Activated CD8-positive, alpha-beta T cell treated with anti-CD3 and anti-CD28 coated beads, Interleukin-2, amount 10 ng/mL, durations not matched to agents 7 days and 5 days (primary cell): ENCODE results near the gene ENOX1. TPM values are rescaled to one million over a fixed set of nuclear protein-coding genes. Genes with fewer than 3 reads are reported as not detected.

Experiments
- ATAC-seq: fragments of 150-1000 bp; cut with Tn5 transposase; one replicate; pipeline ENCODE4 v1.10.0; 2021; ENCODE audit warnings: moderate library complexity
- CTCF ChIA-PET: fragments of 350-600 bp; sonication (Branson Sonifier 250); formaldehyde crosslinking; loops from one replicate; lab custom pipeline; 2021; ENCODE audit warnings: antibody characterized with exemption; lab: Charles Lee
- POLR2A ChIA-PET: fragments of 350-600 bp; sonication (Branson Sonifier 250); formaldehyde crosslinking; loops from one replicate; lab custom pipeline; 2021; ENCODE audit warnings: antibody characterized with exemption; lab: Charles Lee
- DNase-seq: peaks from one replicate; pipeline ENCODE4 v3.0.0-alpha.2; 2020
- H3K27ac Mint-ChIP-seq: one replicate; pipeline ENCODE4 v1.8.0; 2021; ENCODE audit warnings: mild to moderate bottlenecking, mixed read lengths
- H3K27me3 Mint-ChIP-seq: one replicate; pipeline ENCODE4 v1.8.0; 2021; ENCODE audit warnings: low read depth, mixed read lengths
- H3K36me3 Mint-ChIP-seq: one replicate; pipeline ENCODE4 v1.8.0; 2021; ENCODE audit warnings: low read depth, mixed read lengths
- H3K4me1 Mint-ChIP-seq: one replicate; pipeline ENCODE4 v1.8.0; 2021; ENCODE audit warnings: low read depth, mixed read lengths
- H3K4me3 Mint-ChIP-seq: one replicate; pipeline ENCODE4 v1.8.0; 2021; ENCODE audit warnings: mild to moderate bottlenecking, mixed read lengths
- H3K9me3 Mint-ChIP-seq: one replicate; pipeline ENCODE4 v1.8.0; 2022; ENCODE audit warnings: mixed read lengths; ENCODE audit not compliant: insufficient read depth
- total RNA-seq, 2 experiments: library from RNA; stranded (reverse); gene quantifications; one replicate each; pipeline ENCODE4 v1.2.3, GENCODE V29; 2021

ENOX1 gene
- total RNA-seq, 2 experiments from 2014 or later = 0.08 TPM; not detected in 1

GRCh38 chr13:43324129-43324528, 462.6 kb downstream of the ENOX1 start:
- no peak for DNase-seq
- no peak overlapping the region for H3K4me3 Mint-ChIP-seq
- H3K36me3 Mint-ChIP-seq = no peaks in the 10 kb centered on the region

DNA sequence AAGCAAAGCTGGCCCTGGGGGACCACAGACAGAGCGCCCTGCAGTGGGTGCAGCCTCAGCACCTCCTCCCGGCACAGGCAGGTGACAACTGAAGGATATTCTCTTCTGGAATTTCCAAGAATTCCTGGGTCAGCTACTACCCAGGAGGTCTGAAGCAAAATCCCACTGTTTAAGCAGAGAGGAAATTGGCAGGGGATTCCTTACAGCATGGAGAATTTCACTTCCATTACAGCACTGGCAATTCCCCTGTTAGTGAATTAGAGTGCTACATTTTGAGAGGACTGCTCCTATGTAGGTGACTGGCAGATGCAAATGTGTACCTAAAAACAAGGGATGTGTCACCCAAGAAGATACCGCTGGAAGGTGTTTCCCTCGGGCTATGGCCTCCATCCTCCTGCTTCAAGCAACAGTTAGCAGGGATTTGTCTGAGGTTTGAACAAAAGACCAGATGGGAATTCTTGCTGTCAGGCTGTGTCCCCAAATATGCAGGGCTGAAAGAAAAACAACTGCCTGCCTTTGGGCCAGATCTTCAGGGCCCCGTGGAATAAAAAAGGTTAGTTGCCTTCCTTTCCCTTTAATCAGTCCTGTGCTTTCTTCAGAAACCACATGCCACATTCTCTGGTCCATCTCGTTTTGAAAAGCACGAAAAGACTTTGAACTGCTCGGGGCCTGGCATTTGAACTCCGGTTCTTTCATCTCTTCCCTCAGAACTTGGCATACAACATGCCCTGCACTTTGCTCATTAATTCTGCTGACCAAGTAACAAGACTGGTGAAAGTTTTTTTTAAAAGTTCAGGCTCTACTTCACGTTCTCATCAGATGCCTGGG, 466.9 kb downstream of the ENOX1 start:
- DNase-seq (no peak), ATAC-seq (no peak)
- Mint-ChIP-seq H3K9me3 (no peaks in the 10 kb centered on the region), H3K4me1 (no peaks in the 10 kb centered on the region), H3K27me3 (peaks cover 14% of the 10 kb centered on the region), H3K27ac (no peak overlapping the region), H3K36me3 (no peaks in the 10 kb centered on the region), H3K4me3 (no peak overlapping the region)
- POLR2A ChIA-PET = no interaction called here
- CTCF ChIA-PET = no interaction called here

More at GRCh38 chr13:43324129-43324528, 462.6 kb downstream of the ENOX1 start:
- no peaks in the 10 kb centered on the region for H3K4me1 Mint-ChIP-seq
- H3K27ac Mint-ChIP-seq = no peak overlapping the region
- no peak for ATAC-seq
- H3K27me3 Mint-ChIP-seq = peaks cover 12% of the 10 kb centered on the region
- POLR2A ChIA-PET = no interaction called here
- CTCF ChIA-PET = no interaction called here
- no peaks in the 10 kb centered on the region for H3K9me3 Mint-ChIP-seq

DNA sequence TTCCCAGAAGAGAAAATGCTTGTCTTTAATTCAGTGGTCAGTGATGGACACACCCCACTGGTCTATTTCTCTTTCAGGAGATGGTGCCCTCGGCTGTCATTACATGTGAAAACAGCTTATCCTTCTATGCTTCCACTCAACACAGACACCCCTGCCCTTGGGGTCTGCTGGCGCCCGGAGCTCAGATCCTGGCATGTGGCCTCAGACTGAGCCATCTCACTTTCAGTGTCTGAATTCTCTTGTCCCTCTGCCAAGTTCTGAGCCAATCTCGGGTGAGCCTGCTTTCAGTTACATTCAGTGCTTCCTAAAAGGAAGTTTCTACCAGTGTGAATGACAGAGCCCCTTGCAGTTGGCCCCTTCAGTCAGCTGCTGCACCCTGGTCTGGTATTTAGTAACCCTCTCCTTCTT, 469.8 kb downstream of the ENOX1 start:
- H3K9me3 Mint-ChIP-seq = no peaks in the 10 kb centered on the region
- no peak overlapping the region for H3K27ac Mint-ChIP-seq
- H3K36me3 Mint-ChIP-seq = no peaks in the 10 kb centered on the region
- ChIA-PET POLR2A (no interaction called here), CTCF (no interaction called here)
- peaks cover 10% of the 10 kb centered on the region for H3K27me3 Mint-ChIP-seq
- H3K4me1 Mint-ChIP-seq = no peaks in the 10 kb centered on the region
- DNase-seq = no peak
- no peak for ATAC-seq
- H3K4me3 Mint-ChIP-seq = no peak overlapping the region

DNA sequence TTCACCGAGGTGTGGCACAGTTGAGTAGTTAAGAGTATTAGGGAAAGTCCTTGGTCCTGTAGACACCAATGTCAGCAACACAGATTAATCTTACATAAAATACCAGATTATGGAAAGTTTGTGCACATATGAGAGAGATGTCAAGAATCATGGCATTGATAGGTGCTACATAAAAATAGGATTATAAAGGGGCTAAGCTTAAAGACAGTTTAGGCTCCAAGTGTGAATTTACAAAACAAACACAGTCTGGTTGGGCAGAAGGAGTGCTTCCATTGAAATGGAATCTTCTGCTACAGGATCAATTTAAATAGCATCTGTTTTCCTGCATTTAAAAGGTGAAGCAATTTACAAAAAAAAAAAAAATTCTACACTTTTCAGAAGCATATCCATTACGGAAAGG, 470.5 kb downstream of the ENOX1 start:
- CTCF ChIA-PET = no interaction called here
- no peaks in the 10 kb centered on the region for H3K4me1 Mint-ChIP-seq
- H3K27ac Mint-ChIP-seq = no peak overlapping the region
- POLR2A ChIA-PET = no interaction called here
- no peak for DNase-seq
- no peaks in the 10 kb centered on the region for H3K9me3 Mint-ChIP-seq
- H3K4me3 Mint-ChIP-seq = no peak overlapping the region
- ATAC-seq = no peak
- peaks cover 15% of the 10 kb centered on the region for H3K27me3 Mint-ChIP-seq
- H3K36me3 Mint-ChIP-seq = no peaks in the 10 kb centered on the region

DNA sequence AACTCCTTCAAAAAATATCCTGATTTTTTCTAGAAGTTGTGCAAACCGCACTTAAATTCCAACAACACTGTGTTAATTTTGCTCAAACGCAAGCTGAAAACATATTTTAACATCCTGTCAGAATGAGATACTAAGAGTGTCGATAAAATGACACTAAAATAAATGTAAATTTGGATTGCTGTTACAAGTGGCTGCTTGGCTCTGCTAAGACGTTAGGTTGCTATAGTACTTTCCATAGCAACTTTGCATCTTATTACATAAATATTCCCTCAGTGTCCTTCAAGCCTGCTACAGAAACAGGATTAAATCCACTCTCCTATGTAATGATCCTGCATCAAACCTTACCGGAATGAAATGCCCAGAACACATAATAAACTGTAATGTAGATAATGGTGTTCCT, 471.2 kb downstream of the ENOX1 start:
- ChIA-PET CTCF (no interaction called here), POLR2A (no interaction called here)
- H3K4me3 Mint-ChIP-seq = no peak overlapping the region
- no peaks in the 10 kb centered on the region for H3K4me1 Mint-ChIP-seq
- DNase-seq = no peak
- no peaks in the 10 kb centered on the region for H3K36me3 Mint-ChIP-seq
- ATAC-seq = no peak
- H3K27ac Mint-ChIP-seq = no peak overlapping the region
- no peaks in the 10 kb centered on the region for H3K9me3 Mint-ChIP-seq
- peaks cover 12% of the 10 kb centered on the region for H3K27me3 Mint-ChIP-seq

DNA sequence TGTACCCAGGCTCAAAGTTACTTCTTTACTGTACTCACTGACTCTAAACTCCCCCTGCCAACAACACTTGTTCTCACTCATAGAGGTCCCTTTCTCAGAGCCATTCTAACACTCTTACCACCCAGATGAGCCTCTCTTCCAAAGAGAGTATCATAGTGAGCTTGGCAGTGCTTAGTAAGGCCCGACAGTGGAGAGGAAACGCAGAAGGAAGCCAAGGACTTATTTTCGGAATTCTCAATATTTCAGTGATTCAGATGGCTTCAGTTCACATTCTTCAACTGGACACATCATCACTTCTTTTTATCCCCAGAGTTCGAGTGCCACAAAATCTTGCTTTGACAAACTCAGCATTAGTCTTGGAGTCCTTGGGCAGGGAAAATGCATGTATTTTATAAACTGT, 477.5 kb downstream of the ENOX1 start:
- CTCF ChIA-PET = no interaction called here
- no peaks in the 10 kb centered on the region for H3K36me3 Mint-ChIP-seq
- H3K27me3 Mint-ChIP-seq = peaks cover 18% of the 10 kb centered on the region
- H3K27ac Mint-ChIP-seq = no peak overlapping the region
- H3K4me3 Mint-ChIP-seq = no peak overlapping the region
- H3K9me3 Mint-ChIP-seq = no peaks in the 10 kb centered on the region
- H3K4me1 Mint-ChIP-seq = no peaks in the 10 kb centered on the region
- ATAC-seq = no peak
- POLR2A ChIA-PET = no interaction called here
- DNase-seq = no peak

GRCh38 chr13:43307921-43308433, 478.8 kb downstream of the ENOX1 start:
- Mint-ChIP-seq H3K27ac (no peak overlapping the region), H3K9me3 (no peaks in the 10 kb centered on the region), H3K4me1 (no peaks in the 10 kb centered on the region), H3K4me3 (no peak overlapping the region), H3K36me3 (no peaks in the 10 kb centered on the region), H3K27me3 (peaks cover 20% of the 10 kb centered on the region)
- no peak for ATAC-seq
- POLR2A ChIA-PET = no interaction called here
- DNase-seq = no peak
- CTCF ChIA-PET = no interaction called here

- H3K36me3 Mint-ChIP-seq = no peaks in the 10 kb centered on the region
- H3K27ac Mint-ChIP-seq = no peak overlapping the region
- CTCF ChIA-PET = no interaction called here
- POLR2A ChIA-PET = no interaction called here
- no peaks in the 10 kb centered on the region for H3K9me3 Mint-ChIP-seq
- ATAC-seq (no peak), DNase-seq (no peak)
- H3K27me3 Mint-ChIP-seq = peaks cover 19% of the 10 kb centered on the region
- H3K4me1 Mint-ChIP-seq = no peaks in the 10 kb centered on the region
- H3K4me3 Mint-ChIP-seq = no peak overlapping the region
Measured at GRCh38 chr13:43307221-43307920, 479.4 kb downstream of the ENOX1 start.

DNA sequence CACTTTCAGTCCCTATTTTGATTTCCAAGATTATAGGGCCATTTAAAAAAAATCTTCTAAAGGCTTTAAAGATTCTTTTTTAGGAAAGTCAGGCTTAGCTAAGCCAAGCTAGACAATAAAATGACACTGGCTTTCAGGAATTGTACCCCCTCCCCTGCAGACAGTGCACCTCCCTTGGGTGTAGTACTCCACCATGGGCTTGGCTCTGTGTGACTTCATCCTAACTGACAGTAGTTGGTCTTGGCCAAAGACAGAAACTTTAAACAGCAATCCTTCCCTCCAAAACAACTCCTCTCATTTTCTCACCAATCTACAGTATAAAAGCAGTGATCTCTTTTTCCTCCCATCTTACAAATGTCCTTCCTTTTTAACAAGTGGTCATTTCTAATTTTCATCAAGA, 480.4 kb downstream of the ENOX1 start:
- Mint-ChIP-seq H3K4me1 (no peaks in the 10 kb centered on the region), H3K27ac (no peak overlapping the region), H3K36me3 (no peaks in the 10 kb centered on the region), H3K27me3 (peaks cover 14% of the 10 kb centered on the region), H3K4me3 (no peak overlapping the region), H3K9me3 (no peaks in the 10 kb centered on the region)
- ChIA-PET CTCF (no interaction called here), POLR2A (no interaction called here)
- DNase-seq (no peak), ATAC-seq (no peak)

- no peak overlapping the region for H3K4me3 Mint-ChIP-seq
- H3K9me3 Mint-ChIP-seq = no peaks in the 10 kb centered on the region
- H3K27ac Mint-ChIP-seq = no peak overlapping the region
- no peaks in the 10 kb centered on the region for H3K36me3 Mint-ChIP-seq
- H3K27me3 Mint-ChIP-seq = peaks cover 17% of the 10 kb centered on the region
- H3K4me1 Mint-ChIP-seq = no peaks in the 10 kb centered on the region
- ChIA-PET CTCF (no interaction called here), POLR2A (no interaction called here)
- ATAC-seq (no peak), DNase-seq (no peak)
Measured at GRCh38 chr13:43305416-43305815, 481.4 kb downstream of the ENOX1 start.

- Mint-ChIP-seq H3K4me1 (no peaks in the 10 kb centered on the region), H3K27ac (no peak overlapping the region), H3K4me3 (no peak overlapping the region), H3K27me3 (peaks cover 18% of the 10 kb centered on the region), H3K36me3 (no peaks in the 10 kb centered on the region), H3K9me3 (no peaks in the 10 kb centered on the region)
- DNase-seq (no peak), ATAC-seq (no peak)
- ChIA-PET POLR2A (no interaction called here), CTCF (no interaction called here)
Measured at GRCh38 chr13:43304945-43305344, 481.8 kb downstream of the ENOX1 start.

DNA sequence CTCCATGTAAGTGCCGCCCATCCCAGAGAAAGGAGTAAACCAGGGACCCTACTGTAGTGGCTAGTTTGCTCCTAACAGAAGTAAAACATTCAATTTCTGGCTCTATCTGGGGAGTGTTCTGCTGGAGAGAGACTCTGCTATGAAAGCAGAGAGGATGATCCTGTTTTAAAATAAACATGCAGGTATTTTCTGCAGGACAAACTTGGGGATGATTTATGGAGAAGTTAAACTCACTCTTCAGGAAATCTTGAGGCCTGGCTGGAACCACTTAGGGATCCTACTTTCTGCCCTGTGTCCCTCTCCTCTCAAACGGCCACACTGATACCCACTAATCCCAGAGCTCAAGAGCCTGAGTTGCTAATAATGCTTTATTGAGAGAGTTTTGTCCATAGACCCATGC, 482.3 kb downstream of the ENOX1 start:
- H3K27ac Mint-ChIP-seq = no peak overlapping the region
- no peaks in the 10 kb centered on the region for H3K36me3 Mint-ChIP-seq
- no peaks in the 10 kb centered on the region for H3K4me1 Mint-ChIP-seq
- H3K9me3 Mint-ChIP-seq = no peaks in the 10 kb centered on the region
- CTCF ChIA-PET = no interaction called here
- no peak overlapping the region for H3K4me3 Mint-ChIP-seq
- DNase-seq = no peak
- POLR2A ChIA-PET = no interaction called here
- no peak for ATAC-seq
- H3K27me3 Mint-ChIP-seq = peaks cover 20% of the 10 kb centered on the region
